T follicular helper cell (primary cell): ENCODE results near the gene PKNOX1.
"Not testable (repeated sequence)": the region's sequence is repeated elsewhere in the genome, so short reads cannot be mapped to it uniquely, and the experiment has no call there.

Experiments
- DNase-seq: peaks from one replicate; pipeline ENCODE4 v3.0.0-alpha.2; 2020; ENCODE audit warnings: low read depth

The PKNOX1 gene

GRCh38 chr21:43053112-43053511 lies 78.8 kb downstream of the PKNOX1 start:
- not testable (repeated sequence) for DNase-seq

GRCh38 chr21:43062955-43063664 lies 88.7 kb downstream of the PKNOX1 start:
- not testable (repeated sequence) for DNase-seq

- DNase-seq, result not testable (repeated sequence)
Measured at GRCh38 chr21:43064265-43064917, 90.0 kb downstream of the PKNOX1 start.

GRCh38 chr21:43065991-43066390 lies 91.6 kb downstream of the PKNOX1 start:
- not testable (repeated sequence) for DNase-seq

GRCh38 chr21:43066690-43067089 lies 92.3 kb downstream of the PKNOX1 start:
- not testable (repeated sequence) for DNase-seq

- not testable (repeated sequence) for DNase-seq
Measured at GRCh38 chr21:43068065-43068464, 93.7 kb downstream of the PKNOX1 start.

GRCh38 chr21:43069682-43070081 lies 95.3 kb downstream of the PKNOX1 start:
- DNase-seq, result not testable (repeated sequence)

GRCh38 chr21:43072742-43073141 lies 98.4 kb downstream of the PKNOX1 start:
- DNase-seq, result not testable (repeated sequence)

- DNase-seq, result not testable (repeated sequence)
Measured at GRCh38 chr21:43074401-43075169, 100.2 kb downstream of the PKNOX1 start.

GRCh38 chr21:43075170-43076022 lies 101.0 kb downstream of the PKNOX1 start, which contains the start of gene CBS:
Gene CBS (minus strand): TSS chr21:43075835. CDS start chr21:43072193, 3,642 bp downstream.
- not testable (repeated sequence) for DNase-seq

GRCh38 chr21:43076023-43076637 lies 101.8 kb downstream of the PKNOX1 start:
- not testable (repeated sequence) for DNase-seq

GRCh38 chr21:43076643-43077042 lies 102.3 kb downstream of the PKNOX1 start:
- not testable (repeated sequence) for DNase-seq

- not testable (repeated sequence) for DNase-seq
Measured at GRCh38 chr21:43082587-43083300, 108.4 kb downstream of the PKNOX1 start.
